HG03521 (cell line): Measurements from ENCODE around the gene ETV1.

Experiments
- ATAC-seq: cut with Tn5 transposase; IDR thresholded peaks from one replicate; pipeline ENCODE4 v1.9.1; 2021; ENCODE audit warnings: mild to moderate bottlenecking, moderate library complexity; ENCODE audit not compliant: unreplicated experiment

Gene ETV1

DNA sequence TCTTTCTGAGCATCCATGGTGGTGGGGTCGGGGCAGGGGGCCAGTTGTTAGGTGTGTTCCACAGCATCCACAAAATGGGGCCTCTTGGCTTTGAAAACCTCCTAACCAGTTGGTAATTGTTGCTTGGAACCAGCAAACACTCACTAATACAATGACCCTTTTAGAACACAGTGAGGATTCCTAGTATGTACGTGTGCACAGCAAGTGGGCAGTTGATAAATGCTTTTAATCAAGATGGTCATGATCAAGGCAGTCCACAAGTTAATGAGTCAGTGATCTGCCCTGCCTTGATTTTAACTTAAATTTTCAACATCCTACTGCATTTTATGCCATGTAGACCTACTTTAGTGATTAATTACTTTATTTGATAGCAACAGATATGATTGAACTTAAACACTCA is 103.1 kb downstream of the ETV1 start:
- ATAC-seq, result no peak

DNA sequence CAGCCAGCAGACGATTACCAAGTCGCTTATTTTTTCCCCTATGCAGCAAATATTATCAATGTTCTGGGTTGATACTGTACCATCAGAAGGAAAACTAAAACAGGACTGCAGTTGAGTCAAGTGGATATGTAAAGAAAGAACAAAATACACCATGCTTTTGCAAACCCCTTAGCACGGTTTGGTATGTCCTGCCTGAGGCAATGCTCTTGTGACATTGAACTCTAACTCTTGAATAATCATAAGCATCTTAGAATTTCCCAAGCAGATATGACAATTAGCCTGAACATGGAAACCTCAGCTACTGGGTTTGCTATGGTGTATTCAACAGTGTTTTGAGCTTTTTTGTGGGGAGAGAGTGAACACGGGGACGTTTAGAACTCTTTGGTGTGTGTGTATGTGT is 107.4 kb downstream of the ETV1 start:
- ATAC-seq, result no peak

DNA sequence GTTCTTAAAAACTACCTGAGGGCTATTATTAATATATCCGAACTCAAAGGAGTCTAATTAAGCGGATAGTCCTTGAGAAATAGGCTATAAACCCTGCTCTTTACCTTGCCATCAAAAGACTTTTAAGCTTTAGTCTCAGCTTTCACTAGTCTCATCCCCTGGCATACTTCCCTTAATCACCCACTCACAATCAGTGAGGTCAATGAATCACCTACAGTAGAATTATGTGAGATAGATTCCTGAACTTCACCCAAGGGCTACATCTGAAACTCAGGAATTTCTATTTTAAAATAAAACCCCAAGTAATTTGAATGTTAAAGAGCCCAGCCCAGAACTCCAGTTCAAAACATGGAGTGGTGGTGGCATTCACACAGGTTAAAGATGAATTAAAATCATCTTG is 108.7 kb downstream of the ETV1 start:
- no peak for ATAC-seq

DNA sequence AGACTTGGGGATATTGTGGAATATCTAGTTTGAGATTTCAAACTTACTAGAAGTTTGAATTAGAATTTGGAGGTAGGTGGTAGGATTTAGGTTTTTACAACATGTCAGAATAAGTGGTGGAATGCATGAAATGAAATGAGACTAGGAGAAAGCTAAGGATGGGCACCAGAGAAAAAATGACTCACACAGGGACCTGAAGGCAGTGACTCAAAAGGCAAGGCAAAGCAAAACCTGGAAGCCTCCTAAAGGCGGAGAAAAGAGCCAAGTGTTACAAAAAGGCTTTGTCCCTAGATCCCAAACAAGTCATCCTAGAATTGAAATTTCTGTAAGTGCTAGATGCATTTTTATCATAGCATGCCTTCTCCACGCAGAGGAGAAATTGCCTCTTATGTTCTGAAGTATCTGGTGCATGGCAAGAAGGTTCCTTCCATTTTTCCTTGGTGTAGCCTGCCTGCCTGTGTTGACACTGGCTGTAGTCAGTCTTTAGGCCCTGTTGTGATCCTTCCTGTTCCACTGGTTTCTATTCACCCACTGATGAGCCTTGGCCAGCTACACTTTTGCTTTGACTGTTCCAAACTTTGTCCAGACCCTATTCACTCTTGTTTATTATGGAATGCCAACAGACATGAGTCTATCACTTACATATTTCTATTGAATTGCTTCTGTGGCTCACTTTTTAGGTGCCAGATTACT is 109.3 kb downstream of the ETV1 start:
- ATAC-seq, result no peak

DNA sequence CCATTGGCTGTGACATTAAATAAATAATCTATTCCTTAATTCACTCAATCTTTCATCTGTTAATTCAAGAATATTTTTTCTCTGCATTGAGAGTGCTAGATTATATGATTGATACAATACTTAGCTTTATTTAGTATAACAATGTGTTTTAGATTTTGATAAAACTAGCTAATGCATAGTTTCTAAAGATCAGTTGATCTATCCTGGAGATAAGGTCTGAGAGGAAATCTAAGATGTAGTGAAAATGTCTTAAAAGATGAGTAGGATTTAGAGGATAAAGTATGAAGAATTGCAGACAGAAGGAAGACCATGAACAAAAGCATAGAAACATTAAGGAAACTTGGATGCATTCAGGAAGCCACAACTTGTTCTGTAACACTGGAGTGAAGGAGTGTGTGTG is 110.3 kb downstream of the ETV1 start:
- no peak for ATAC-seq

DNA sequence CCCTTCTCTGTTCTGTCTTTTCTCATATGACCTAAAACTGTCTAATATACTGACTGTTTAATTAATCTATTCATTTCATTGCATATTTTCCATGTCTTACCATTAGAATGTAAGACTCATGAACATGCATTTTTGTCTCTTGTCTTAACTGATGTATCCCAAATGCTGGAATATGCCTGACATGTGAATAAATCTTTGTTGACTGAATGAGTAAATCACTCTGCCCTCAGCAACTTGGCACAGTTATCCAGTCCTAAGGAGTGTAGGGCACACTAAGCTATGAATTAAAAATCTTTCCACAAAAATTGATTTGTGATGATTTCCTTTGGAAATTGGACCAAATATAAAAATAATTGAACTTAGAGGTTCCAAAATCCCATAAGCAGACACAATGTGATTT is 111.3 kb downstream of the ETV1 start:
- no peak for ATAC-seq

DNA sequence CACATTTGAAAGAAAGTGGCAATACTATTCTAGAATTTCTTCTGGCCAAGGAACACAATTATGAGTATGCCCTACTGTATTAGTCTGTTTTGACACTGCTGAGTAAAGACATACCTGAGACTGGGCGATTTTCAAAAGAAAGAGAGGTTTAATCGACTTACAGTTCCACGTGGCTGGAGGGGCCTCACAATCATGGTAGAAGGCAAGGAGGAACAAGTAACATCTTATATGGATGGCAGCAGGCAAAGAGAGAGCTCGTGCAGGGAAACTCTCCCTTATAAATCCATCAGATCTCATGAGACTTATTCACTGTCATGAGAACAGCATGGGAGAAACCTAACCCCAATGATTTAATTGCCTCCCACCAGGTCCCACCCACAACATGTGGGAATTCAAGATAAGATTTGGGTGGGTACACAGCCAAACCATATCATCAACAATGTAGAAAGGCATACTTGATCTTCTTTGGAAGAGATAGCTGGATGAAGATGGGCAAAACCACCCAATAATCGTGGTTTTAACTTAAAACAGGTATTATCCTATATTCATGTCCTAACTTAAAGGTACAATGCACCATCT is 113.9 kb downstream of the ETV1 start:
- ATAC-seq, result no peak

DNA sequence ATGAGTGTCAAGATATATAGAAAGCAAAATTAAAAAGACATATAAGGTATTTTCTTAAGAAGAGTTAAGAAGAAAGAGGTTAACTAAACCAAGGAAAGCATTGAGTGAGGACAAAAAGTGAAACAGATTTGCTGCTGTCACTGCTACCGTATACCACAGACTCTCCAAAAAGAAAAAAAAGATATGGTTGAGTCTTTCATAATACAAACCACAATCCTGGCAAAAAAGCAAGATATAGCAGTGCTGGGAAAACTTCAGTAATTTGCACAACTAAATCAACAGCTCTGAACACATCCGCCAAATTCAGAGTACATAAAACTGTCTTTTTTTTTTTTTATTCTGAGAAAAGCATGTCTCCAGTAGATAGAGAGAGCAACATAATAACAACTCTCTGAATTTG is 114.7 kb downstream of the ETV1 start:
- no peak for ATAC-seq

DNA sequence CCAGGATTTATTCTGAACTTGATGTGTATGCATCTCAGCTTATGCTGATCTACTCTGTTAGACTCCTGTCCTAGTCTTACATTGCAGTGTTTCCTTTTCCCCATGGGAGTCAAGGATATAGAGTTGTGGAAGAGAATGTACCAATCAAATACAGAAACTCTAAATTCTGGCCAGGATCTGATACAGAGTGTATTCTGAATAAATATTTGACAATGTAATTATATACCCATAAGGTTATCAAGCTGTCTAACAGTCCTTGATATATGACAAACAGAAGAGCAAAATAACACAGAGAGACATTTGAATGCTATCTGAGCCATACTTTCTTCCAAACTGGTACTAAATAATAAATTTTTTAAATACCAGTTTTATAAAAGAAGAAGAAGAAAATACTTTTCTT is 116.8 kb downstream of the ETV1 start:
- no peak for ATAC-seq

DNA sequence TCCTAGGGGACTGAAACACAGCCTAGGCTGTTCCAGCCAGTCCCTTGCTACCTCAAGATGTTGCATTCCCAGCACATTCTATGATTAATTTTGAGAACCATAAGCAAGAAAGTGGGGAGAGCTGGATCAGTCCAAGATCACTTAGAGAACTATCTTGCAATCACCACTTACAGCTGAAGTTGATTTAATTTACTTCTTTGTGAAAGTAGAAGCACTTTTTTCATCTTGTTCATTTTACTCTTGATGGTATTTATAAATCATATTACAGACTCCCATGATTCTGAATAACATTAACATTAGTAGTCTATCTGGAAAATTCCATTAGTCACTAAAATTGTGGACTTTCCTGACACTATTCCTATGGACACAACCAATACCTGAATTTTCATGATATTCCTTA is 118.5 kb downstream of the ETV1 start:
- ATAC-seq, result no peak

DNA sequence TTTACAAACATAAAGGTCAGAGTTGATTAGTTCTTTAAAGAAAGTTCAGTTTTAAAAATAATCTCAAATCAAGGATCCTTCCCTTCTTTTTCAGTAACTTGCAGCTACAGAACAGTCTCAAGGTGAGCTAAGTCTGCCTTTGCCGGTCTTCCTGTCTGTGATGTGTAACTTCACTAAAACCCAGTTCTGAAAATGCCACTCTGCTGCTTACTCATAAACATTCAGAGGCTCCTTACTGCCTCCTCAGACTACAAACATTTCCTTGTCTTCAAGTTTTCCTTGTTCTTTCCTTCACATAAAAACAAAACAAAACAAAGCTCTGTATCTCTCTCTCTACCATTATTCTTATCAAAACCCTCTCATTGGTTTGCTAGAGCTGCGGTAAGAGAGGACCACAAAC is 128.7 kb downstream of the ETV1 start:
- no peak for ATAC-seq

DNA sequence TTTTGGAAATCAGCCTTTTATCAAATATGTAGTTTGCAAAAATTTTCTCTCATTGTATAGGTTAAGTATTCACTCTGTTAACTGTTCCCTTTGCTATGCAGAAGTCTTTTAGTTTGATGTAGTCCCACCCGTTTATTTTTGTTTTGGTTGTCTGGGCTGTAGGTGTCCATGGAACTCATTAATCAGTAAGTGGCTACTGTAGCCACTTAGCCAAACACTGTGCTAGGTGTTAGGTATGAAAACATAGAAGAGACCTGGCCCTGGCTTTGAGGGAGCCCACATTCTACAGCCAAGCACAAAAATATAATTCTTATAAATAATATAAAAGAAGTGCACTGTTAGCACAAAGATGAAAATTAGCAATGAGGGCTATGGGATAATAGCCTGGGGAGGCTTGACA is 133.5 kb downstream of the ETV1 start:
- no peak for ATAC-seq

DNA sequence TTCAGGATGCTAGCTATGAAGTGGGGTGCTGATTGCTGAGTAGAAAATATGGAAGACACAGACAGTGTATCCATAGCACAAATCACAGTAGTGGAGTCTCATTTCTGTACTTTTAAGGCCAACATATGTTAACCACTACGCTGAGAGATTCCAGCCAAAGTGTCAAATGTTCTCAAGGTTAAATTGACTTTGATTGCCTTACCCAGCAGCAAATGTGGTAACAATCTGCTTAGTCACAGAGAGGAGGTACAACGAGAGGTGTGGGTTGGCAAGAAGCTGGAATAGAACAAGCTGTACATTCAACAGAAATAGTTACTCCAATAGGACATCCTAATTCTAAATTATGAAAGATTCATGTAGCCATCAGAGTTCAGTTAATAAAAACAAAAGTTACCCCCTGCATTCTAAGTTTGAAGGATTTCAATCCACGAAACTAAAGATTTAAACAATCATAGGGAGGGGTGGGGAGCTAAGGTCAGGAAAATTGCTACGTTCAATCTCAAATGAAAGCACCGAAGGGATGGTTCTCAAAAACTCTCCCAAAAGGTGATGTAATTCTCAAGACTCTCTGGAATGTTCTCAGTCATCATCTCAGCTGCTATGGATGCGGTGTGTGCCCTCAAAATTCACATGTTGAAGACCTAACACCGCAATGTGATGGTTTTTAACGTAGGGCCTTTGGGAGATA is 137.0 kb downstream of the ETV1 start:
- no peak for ATAC-seq

DNA sequence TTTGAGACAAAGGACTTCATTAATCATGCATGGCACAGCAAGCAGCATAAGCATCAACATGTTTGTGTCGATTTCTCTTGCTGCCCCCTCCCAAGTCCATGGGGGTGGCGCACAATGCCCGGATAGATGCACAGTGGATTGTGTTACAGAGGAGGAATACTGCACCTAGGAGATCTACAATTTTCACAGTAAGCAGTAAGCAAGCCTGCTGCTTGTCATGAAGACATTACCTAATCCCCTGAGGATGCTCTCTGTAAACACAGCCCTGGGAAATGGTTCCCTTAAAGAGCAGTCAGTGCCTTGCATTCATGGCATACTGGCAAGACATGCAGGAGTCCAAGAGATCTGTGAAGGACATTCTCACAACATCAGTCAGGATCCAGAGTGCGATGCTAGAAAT is 137.7 kb downstream of the ETV1 start:
- ATAC-seq, result no peak

DNA sequence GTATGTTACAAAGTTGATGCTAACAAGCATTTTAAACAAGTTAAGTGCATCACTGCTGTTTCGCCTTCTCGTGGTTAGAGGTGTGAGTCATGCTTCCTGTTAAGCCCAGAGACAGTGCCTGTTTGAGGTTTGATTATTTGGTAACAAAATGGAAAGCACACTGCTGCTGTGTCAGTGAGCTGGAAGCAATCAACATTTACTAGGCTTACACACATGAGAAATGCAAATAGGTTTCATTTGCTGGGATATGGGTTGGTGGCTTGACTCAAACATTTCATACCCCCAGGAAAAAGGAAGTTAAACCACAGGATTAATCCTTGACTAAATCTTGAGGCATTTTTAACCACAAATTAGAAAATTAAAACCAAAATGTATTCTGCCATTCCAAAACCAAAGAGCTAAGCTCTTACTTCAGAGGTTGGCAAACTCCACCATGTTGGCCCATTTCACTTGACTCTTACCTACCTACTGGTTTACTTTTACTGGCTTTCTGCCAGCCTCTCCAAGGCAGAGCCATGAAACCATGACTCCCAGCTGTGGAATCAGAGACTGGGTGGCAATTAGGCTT is 139.2 kb downstream of the ETV1 start:
- ATAC-seq, result peak; percentile 90

DNA sequence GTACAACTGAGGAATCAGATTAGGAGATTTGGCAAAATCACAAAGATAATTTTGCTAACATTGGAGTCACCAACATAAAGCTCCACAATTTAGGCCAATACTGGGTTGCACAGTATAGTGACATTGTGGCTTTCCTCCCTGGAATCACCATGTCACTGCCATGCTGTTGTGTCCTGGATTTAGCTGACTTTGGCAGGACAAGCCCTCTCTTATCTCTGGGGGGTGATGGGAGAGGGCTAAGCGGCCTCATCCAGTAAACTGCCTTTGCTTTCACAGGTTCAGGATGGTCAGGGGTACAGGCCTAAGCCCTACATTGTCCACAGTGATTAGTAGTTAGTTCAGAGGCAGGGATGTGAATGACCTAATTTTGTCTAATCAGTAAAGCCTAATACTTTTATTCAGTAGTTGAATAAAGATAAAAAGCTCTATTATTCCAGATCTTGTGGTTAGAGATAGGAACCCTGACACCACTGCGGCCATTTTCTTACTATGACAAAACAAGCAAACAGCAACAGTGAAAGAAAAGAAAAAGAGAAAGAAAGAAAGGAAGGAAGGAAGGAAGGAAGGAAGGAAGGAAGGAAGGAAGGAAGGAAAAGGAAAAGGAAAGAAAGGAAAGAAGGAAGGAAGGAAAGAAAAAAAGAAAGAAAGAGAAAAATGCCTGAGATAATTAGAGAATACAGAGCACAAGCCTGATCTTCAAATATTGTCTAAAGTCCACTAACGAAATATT is 140.1 kb downstream of the ETV1 start:
- no peak for ATAC-seq

DNA sequence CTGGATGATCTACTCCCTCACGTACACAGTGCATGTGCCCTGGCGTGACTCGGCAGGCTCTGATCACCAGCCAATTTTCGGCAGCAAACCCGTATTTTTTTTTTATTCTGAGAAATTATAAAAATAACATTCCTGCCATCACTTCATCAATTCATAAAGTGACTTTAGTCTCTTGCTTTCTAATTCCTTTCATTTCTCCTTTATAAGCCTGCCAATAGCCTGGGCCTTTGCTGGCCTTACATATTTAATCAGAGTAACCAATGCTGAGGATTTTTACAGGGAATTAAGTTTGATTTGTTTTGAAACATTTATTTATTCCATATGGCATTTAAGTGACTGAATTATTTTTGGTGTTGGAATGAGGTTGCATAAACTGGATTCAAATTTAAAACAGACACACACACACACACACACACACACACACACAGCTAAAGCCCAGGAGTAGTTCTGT is 140.8 kb downstream of the ETV1 start:
- ATAC-seq, result no peak

DNA sequence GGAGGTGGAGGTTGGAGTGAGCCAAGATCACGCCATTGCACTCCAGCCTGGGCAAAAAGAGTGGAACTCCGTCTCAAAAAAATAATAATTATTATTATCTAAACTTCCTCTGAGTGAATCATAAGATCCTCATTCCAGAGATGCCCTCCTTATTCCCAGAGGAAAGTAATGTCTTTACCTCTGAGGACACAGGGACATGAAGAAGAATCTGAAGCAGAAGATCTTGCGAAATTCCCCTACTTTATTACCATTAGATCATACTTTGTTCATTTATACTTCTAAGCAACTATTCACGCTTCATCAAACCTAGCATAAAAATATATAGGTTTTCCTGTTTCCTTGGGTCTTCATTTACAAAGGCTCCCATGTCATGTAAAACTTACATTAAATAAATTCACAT is 143.1 kb downstream of the ETV1 start:
- no peak for ATAC-seq

DNA sequence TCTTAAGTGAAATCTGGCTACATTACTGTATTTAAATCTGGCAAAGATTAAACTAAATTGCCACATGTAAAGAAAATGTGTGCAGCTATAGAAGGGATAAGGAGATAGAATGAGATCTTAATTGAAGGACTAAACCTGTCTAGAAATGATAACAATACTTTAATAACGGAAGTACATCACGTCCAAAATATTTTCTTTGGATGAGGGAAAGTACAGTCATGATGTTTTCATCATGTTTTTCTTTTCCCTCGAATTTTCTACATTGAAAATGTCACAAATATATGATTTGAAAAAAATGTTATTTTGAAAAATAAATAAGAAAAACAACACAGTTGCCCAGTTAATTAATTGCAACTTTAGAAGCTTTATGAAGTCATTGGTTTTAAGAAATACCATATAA is 143.9 kb downstream of the ETV1 start:
- no peak for ATAC-seq

DNA sequence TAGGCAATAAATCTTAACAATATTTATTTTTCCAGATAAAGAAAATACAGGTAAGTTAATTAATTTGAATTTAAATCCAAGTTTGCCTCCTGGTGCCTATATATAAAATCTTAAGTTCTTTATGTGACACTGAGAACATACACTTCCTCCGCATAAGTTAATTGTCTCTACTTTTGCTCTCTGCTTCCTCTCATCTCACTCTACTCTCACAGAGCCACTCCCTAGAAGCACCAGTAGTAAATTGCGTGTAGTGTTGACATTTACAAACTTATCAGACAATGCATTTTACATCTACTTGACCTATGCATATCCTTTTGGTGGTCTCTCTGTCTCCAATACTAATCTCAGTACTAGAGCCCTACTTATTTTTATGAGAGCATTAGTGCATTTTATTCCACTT is 144.5 kb downstream of the ETV1 start:
- no peak for ATAC-seq

DNA sequence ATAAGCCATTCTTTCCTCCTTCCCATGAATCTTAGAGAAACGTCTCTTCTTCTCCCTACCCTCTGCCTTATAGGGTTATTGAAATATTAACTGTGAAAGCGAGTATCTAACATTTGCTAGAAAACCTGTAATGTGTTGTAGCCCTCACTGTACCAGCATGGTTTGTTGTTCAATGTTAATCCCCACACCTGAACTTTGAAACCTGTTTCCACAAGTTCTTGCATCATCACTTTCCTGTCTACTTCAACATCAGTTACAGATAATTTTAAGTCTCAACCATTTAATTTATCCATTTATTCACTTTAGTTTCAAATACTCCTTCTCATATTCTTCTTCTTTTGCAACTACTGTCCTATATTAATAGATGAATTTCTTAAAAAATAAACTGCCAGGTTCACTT is 148.2 kb downstream of the ETV1 start:
- ATAC-seq, result no peak
